ENCODE results near the gene PRDM11.

Gene PRDM11

DNA sequence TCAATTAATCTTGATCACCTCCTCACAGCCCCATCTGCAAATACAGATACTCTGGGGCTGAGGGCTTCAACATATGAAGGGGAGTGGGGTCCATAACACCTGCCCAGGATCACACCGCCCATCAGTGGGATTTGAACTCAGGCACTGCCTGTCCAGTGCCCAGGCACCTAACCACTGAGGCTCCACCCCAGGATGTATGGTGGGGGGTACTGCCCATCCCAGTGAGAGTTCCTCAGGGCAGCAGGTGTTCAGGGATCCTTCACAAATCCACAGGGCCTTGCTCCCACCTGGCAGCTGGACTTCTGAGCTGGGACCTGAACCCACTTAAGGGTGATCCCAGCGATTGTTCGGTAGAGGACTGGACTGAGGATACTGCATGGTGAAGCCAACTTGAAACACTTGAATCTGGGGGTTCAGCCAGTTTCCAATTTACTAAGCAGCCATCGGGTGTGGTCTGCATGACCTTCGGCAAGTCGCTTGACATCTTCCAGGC lies 33.3 kb downstream of the PRDM11 start:
- DNase-seq (ENCODE audit: low spot score) = no peak

GRCh38 chr11:45180179-45180847 lies 33.9 kb downstream of the PRDM11 start:
- no peak for TF ChIP-seq CTCF (IDR thresholded peaks at IDR 0.05; ENCODE audit: extremely low read depth, missing control alignments)
- DNase-seq (ENCODE audit: low spot score) = peak; percentile 45

More for the DNA sequence above, 33.3 kb downstream of the PRDM11 start:
- no peak for TF ChIP-seq CTCF (IDR thresholded peaks at IDR 0.05; ENCODE audit: extremely low read depth, missing control alignments)

DNA sequence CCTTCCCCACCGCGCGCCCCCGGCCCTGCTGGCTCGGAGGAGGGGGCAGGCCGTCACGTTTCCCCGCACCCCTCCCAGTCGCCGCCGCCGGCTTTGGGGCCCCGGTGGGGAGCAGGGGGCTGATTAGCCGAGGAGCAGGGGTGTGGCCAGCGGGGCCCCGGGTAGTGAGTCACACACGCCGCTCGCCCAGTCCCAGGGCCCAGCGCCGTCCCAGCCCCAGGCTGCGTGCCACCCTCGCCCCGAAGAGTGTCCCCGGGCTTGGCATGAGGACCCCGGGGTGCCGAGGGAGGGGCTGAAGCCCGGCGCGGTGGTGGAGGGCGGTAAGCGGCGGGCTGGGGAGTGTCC lies 34.4 kb downstream of the PRDM11 start:
- no peak for TF ChIP-seq CTCF (IDR thresholded peaks at IDR 0.05; ENCODE audit: extremely low read depth, missing control alignments)
- DNase-seq (ENCODE audit: low spot score) = peak; percentile 57

GRCh38 chr11:45181193-45181888 lies 34.9 kb downstream of the PRDM11 start:
- DNase-seq (ENCODE audit: low spot score) = no peak
- no peak for TF ChIP-seq CTCF (IDR thresholded peaks at IDR 0.05; ENCODE audit: extremely low read depth, missing control alignments)

DNA sequence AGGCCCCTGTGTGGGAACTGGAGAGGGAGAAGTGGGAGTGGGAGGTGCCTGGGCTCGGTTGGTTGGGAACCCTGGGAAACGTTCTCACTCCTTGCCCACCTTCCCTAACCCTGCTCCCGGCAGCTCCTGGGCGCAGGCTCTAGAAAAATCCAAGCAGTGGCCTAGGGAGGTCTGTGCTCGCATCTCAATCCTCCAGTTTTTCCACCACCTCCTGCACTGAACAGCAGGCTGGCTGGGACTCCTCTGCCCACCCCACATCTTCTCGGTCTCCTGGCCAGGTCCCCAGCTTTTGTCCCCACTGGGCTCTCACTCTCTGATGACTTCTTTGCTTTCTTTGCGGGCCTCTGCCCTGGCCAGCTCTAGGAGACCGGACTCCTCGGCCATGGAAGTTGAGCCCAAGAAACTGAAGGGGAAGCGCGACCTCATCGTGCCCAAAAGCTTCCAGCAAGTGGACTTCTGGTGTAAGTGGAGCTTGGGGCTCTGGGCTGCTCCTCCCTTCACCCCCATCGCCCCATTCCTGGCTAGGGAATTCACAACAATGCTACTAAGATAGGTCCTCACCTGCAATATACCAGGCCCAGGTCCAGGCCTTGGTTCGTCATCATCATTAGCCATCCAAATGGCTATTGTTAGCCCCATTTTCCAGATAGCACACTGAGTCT lies 35.6 kb downstream of the PRDM11 start:
- DNase-seq (ENCODE audit: low spot score) = no peak
- TF ChIP-seq CTCF (IDR thresholded peaks at IDR 0.05; ENCODE audit: extremely low read depth, missing control alignments) = no peak

GRCh38 chr11:45182902-45183301 lies 36.5 kb downstream of the PRDM11 start:
- peak; percentile 23 for TF ChIP-seq CTCF (IDR thresholded peaks at IDR 0.05; ENCODE audit: extremely low read depth, missing control alignments)
- DNase-seq (ENCODE audit: low spot score) = no peak

GRCh38 chr11:45184640-45185039 lies 38.2 kb downstream of the PRDM11 start:
- TF ChIP-seq CTCF (IDR thresholded peaks at IDR 0.05; ENCODE audit: extremely low read depth, missing control alignments) = no peak
- DNase-seq (ENCODE audit: low spot score) = no peak
